Stomach (tissue), 9 donors: Measurements from ENCODE around the gene RAD51D. TPM values are rescaled to one million over a fixed set of nuclear protein-coding genes. Genes with fewer than 3 reads are reported as not detected.

Source experiments
- DNase-seq, 2 donors: peaks; one replicate each; pipeline versions ENCODE4 v3.0.0 to v3.0.0-alpha.2; 2013 to 2019
- H3K27ac ChIP-seq, 5 donors: fragments of 200-600 bp in 4 of 5; sonication (generic) in 4 of 5; one replicate each; pipeline ENCODE4 v1.5.1; 2013 to 2019; ENCODE audit warnings: mild to moderate bottlenecking in 1 of 5, moderate library complexity in 1 of 5
- H3K27me3 ChIP-seq, 3 donors: fragments of 200-600 bp; sonication (generic); one replicate each; pipeline ENCODE4 v1.5.1; 2017 to 2019; ENCODE audit warnings: mixed run types in 1 of 3
- H3K36me3 ChIP-seq, 4 donors: fragments of 200-600 bp; sonication (generic); 1 replicate in 3 of 4; 2 replicates in 1 of 4; pipeline ENCODE4 v1.5.1; 2016 to 2019
- H3K4me1 ChIP-seq, 4 donors: fragments of 200-600 bp; sonication (generic); one replicate each; pipeline ENCODE4 v1.5.1; 2016 to 2019
- H3K4me3 ChIP-seq, 4 donors: fragments of 200-600 bp; sonication (generic) in 3 of 4; one replicate each; pipeline ENCODE4 v1.5.1; 2016 to 2019; ENCODE audit warnings: mild to moderate bottlenecking in 1 of 4
- H3K9me3 ChIP-seq, 4 donors: fragments of 200-600 bp; sonication (generic); one replicate each; pipeline ENCODE4 v1.5.1; 2016 to 2019
- CTCF ChIP-seq, 7 experiments: fragments of 450-650 bp in 4 of 7; fragments of 200-600 bp in 3 of 7; sonication (generic) in 3 of 7; IDR thresholded peaks; one replicate each; pipeline ENCODE4 v1.5.1; 2016 to 2019; ENCODE audit warnings: antibody characterized with exemption in 7 of 7, control low read depth in 2 of 7, mild to moderate bottlenecking in 1 of 7
- EP300 ChIP-seq: sonication (generic); formaldehyde crosslinking; IDR thresholded peaks from one replicate; pipeline ENCODE4 v1.6.1; 2017; ENCODE audit warnings: antibody characterized with exemption
- POLR2A ChIP-seq, 4 donors: fragments of 450-650 bp; IDR thresholded peaks; one replicate each; pipeline ENCODE4 v1.6.1; 2016; ENCODE audit warnings: antibody characterized with exemption in 4 of 4, control low read depth in 2 of 4, mild to moderate bottlenecking in 1 of 4, moderate library complexity in 1 of 4
- POLR2AphosphoS5 ChIP-seq, 3 donors: sonication (generic); formaldehyde crosslinking; IDR thresholded peaks; one replicate each; pipeline ENCODE4 v1.6.1; 2016; ENCODE audit warnings: antibody characterized with exemption in 3 of 3
- WGBS, 5 donors: extraction: QIAGEN DNeasy Blood & Tissue Kit in 3 of 5; methylation state at CpG; one replicate each; pipeline versions ENCODE4 v1.1.5 to v1.1.7; 2013 to 2018; 5-methylcytosine and 5-hydroxymethylcytosine counted together
- intact Hi-C: fragments of 100-400 bp; cut with DNase I; formaldehyde crosslinking; loops from one replicate; pipeline ENCODE4 v1.15.1; 2023; ENCODE audit warnings: low total_unique reads
- polyA plus RNA-seq, 3 donors: library from polyadenylated mRNA; stranded (reverse); fragments of 200-250 nt; gene quantifications; one replicate each; pipeline ENCODE4 v1.2.3, GENCODE V29; 2013
- total RNA-seq, 5 donors: library from RNA; depleted of rRNA; stranded (reverse); fragments of >200 nt; gene quantifications; one replicate each; pipeline versions ENCODE4 v1.1.0 to v1.2.3, GENCODE V29; 2014 to 2016
- donor health status: healthy with polysubstance abuse.
- donor health status: Bipolar disorder and iron deficiency.
- donor health status: healthy.

The RAD51D gene
- total and polyA plus RNA-seq, 8 donors = 2.2 to 31.5 (median 3.3) TPM

DNA sequence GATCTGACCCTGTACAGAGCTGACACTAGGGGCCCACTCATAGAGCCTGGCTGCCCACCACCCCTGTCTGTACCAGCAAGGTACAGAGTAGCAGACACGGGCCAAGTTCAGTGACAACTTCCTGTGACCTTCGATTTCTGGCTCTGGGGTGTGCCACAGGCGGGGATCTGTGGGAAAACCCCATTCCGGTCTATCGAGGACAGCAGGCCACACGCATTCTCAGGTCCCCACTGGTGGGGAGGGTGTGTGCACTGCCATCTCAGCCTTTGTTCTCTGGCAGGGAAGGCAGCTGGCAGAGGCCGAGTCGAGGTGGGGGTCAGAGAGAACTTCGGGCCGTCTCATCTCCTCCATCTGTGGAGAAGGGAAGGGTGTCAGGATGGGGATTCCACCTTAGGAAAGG lies 12.4 kb upstream of the RAD51D start:
- no peaks in the 10 kb centered on the region for H3K4me1 ChIP-seq
- intact Hi-C loops = no loop called here
- DNase-seq = no peak
- WGBS, 5 donors = 71 to 83% (median 77%) methylated on average over 5 to 10 of the region's 10 CpGs
- H3K9me3 ChIP-seq = no peaks in the 10 kb centered on the region
- H3K36me3 ChIP-seq = peaks cover 58 to 65% (median 64%) of the 10 kb centered on the region in 4 donors
- TF ChIP-seq EP300 (no peak), POLR2A (IDR thresholded peaks at IDR 0.05) (no peak), POLR2AphosphoS5 (IDR thresholded peaks at IDR 0.05) (no peak)
- no peak overlapping the region for H3K4me3 ChIP-seq
- H3K27ac ChIP-seq = no peak overlapping the region
- no peaks in the 10 kb centered on the region for H3K27me3 ChIP-seq

- intact Hi-C loops = no loop called here
- H3K27me3 ChIP-seq = no peaks in the 10 kb centered on the region
- no peak for DNase-seq
- H3K27ac ChIP-seq = no peak overlapping the region
- WGBS, 5 donors = 85 to 100% (median 90%) methylated on average over 1 to 3 of the region's 3 CpGs
- no peaks in the 10 kb centered on the region for H3K4me1 ChIP-seq
- peaks cover 44 to 48% (median 47%) of the 10 kb centered on the region in 4 donors for H3K36me3 ChIP-seq
- H3K9me3 ChIP-seq = no peaks in the 10 kb centered on the region
- TF ChIP-seq POLR2AphosphoS5 (IDR thresholded peaks at IDR 0.05) (no peak), CTCF (IDR thresholded peaks at IDR 0.05) (no peak), POLR2A (IDR thresholded peaks at IDR 0.05) (no peak), EP300 (no peak)
- H3K4me3 ChIP-seq = no peak overlapping the region
Measured at GRCh38 chr17:35130392-35130791, 10.7 kb upstream of the RAD51D start.

- H3K27ac ChIP-seq = no peak overlapping the region
- 80 to 93% (median 92%) methylated on average over 5 of the region's 5 CpGs for WGBS, 5 donors
- TF ChIP-seq EP300 (no peak), POLR2A (IDR thresholded peaks at IDR 0.05) (no peak), CTCF (IDR thresholded peaks at IDR 0.05) (no peak), POLR2AphosphoS5 (IDR thresholded peaks at IDR 0.05) (no peak)
- intact Hi-C loops = loop anchor here (10.0 kb wide), 1 partner anchor 585 kb away; no protein-coding TSS in a partner anchor
- DNase-seq = no peak
- H3K27me3 ChIP-seq = no peaks in the 10 kb centered on the region
- no peaks in the 10 kb centered on the region for H3K9me3 ChIP-seq
- no peak overlapping the region for H3K4me3 ChIP-seq
- H3K4me1 ChIP-seq = no peaks in the 10 kb centered on the region
- peaks cover 40 to 44% (median 43%) of the 10 kb centered on the region in 4 donors for H3K36me3 ChIP-seq
Measured at GRCh38 chr17:35129973-35130351, 10.3 kb upstream of the RAD51D start.

GRCh38 chr17:35129154-35129972 lies 9.7 kb upstream of the RAD51D start:
- TF ChIP-seq CTCF (IDR thresholded peaks at IDR 0.05) (no peak), POLR2A (IDR thresholded peaks at IDR 0.05) (no peak), EP300 (no peak), POLR2AphosphoS5 (IDR thresholded peaks at IDR 0.05) (no peak)
- 78 to 84% (median 81%) methylated on average over 11 of the region's 11 CpGs for WGBS, 5 donors
- peaks cover 34 to 38% (median 37%) of the 10 kb centered on the region in 4 donors for H3K36me3 ChIP-seq
- no peak overlapping the region for H3K27ac ChIP-seq
- no peak for DNase-seq
- no peaks in the 10 kb centered on the region for H3K4me1 ChIP-seq
- H3K4me3 ChIP-seq = no peak overlapping the region
- H3K9me3 ChIP-seq = no peaks in the 10 kb centered on the region
- H3K27me3 ChIP-seq = no peaks in the 10 kb centered on the region
- intact Hi-C loops = loop anchor here (10.0 kb wide), 1 partner anchor 585 kb away; no protein-coding TSS in a partner anchor
